Upper lobe of left lung (tissue), 4 donors: ENCODE data around the gene CDHR2.

Source experiments
- CTCF ChIP-seq, 6 experiments: fragments of 450-650 bp in 4 of 6; fragments of 200-600 bp in 2 of 6; sonication (generic) in 2 of 6; IDR thresholded peaks; one replicate each; pipeline ENCODE4 v1.5.1; 2016 to 2019; ENCODE audit warnings: antibody characterized with exemption in 6 of 6
- EP300 ChIP-seq, 4 donors: sonication (generic); formaldehyde crosslinking; IDR thresholded peaks; one replicate each; pipeline ENCODE4 v1.5.1; 2017; ENCODE audit warnings: antibody characterized with exemption in 4 of 4, control low read depth in 2 of 4
- POLR2A ChIP-seq, 4 donors: fragments of 450-650 bp; IDR thresholded peaks; one replicate each; pipeline ENCODE4 v1.5.1; 2016 to 2017; ENCODE audit warnings: antibody characterized with exemption in 4 of 4, mild to moderate bottlenecking in 2 of 4
- POLR2AphosphoS5 ChIP-seq, 2 donors: sonication (generic); formaldehyde crosslinking; IDR thresholded peaks; one replicate each; pipeline ENCODE4 v1.5.1; 2017; ENCODE audit warnings: antibody characterized with exemption in 2 of 2

- no peak for TF ChIP-seq POLR2AphosphoS5 (IDR thresholded peaks at IDR 0.05)
- TF ChIP-seq EP300 (IDR thresholded peaks at IDR 0.05) = no peak
- TF ChIP-seq CTCF (IDR thresholded peaks at IDR 0.05) = no peak
- TF ChIP-seq POLR2A (IDR thresholded peaks at IDR 0.05) = no peak
Measured at GRCh38 chr5:176560364-176560763, 11.2 kb downstream of the CDHR2 start.
